Transverse colon (tissue), 3 donors: ENCODE data around the gene BSND.

Source experiments
- EP300 ChIP-seq: sonication (generic); formaldehyde crosslinking; IDR thresholded peaks from one replicate; pipeline ENCODE4 v1.6.1; 2017; ENCODE audit warnings: antibody characterized with exemption, low read depth
- TF ChIP-seq, protein P1 (sequence below), 5 experiments: fragments of 200-600 bp in 3 of 5; fragments of 450-650 bp in 2 of 5; sonication (generic) in 3 of 5; IDR thresholded peaks; 1 replicate in 2 of 5; 2 replicates in 3 of 5; pipeline ENCODE4 v1.5.1; 2016 to 2017; ENCODE audit warnings: antibody characterized with exemption in 5 of 5, inconsistent platforms in 3 of 5, mild to moderate bottlenecking in 2 of 5, moderate library complexity in 1 of 5

GRCh38 chr1:55043726-55044125 is 45.0 kb downstream of the BSND start:
- TF ChIP-seq, protein P1, sequence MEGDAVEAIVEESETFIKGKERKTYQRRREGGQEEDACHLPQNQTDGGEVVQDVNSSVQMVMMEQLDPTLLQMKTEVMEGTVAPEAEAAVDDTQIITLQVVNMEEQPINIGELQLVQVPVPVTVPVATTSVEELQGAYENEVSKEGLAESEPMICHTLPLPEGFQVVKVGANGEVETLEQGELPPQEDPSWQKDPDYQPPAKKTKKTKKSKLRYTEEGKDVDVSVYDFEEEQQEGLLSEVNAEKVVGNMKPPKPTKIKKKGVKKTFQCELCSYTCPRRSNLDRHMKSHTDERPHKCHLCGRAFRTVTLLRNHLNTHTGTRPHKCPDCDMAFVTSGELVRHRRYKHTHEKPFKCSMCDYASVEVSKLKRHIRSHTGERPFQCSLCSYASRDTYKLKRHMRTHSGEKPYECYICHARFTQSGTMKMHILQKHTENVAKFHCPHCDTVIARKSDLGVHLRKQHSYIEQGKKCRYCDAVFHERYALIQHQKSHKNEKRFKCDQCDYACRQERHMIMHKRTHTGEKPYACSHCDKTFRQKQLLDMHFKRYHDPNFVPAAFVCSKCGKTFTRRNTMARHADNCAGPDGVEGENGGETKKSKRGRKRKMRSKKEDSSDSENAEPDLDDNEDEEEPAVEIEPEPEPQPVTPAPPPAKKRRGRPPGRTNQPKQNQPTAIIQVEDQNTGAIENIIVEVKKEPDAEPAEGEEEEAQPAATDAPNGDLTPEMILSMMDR (IDR thresholded peaks at IDR 0.05): no peak
- TF ChIP-seq EP300: no peak
